Activated naive CD4-positive, alpha-beta T cell treated with anti-CD3 and anti-CD28 coated beads, Interleukin-2, amount 50 U/mL, for 72 hours (primary cell): ENCODE data around the gene PSMA8. TPM values are rescaled to one million over a fixed set of nuclear protein-coding genes. Genes with fewer than 3 reads are reported as not detected.
"Not testable (repeated sequence)": the region's sequence is repeated elsewhere in the genome, so short reads cannot be mapped to it uniquely, and the experiment has no call there.

ENCODE experiments used
- ATAC-seq, 2 donors: fragments of 150-1000 bp; cut with Tn5 transposase; 2 replicates each; pipeline ENCODE4 v1.10.0; 2021; ENCODE audit warnings: mild to moderate bottlenecking in 2 of 2, moderate library complexity in 2 of 2
- DNase-seq, 2 donors: peaks; one replicate each; pipeline ENCODE4 v3.0.0; 2021 to 2022; ENCODE audit warnings: low spot score in 2 of 2
- H3K27ac Mint-ChIP-seq, 2 donors: one replicate each; pipeline ENCODE4 v1.8.0; 2022; ENCODE audit warnings: mild to moderate bottlenecking in 2 of 2, mixed read lengths in 2 of 2
- H3K36me3 Mint-ChIP-seq, 2 donors: one replicate each; pipeline ENCODE4 v1.8.0; 2022; ENCODE audit warnings: mixed read lengths in 2 of 2
- H3K9me3 Mint-ChIP-seq, 2 donors: one replicate each; pipeline ENCODE4 v1.8.0; 2022; ENCODE audit warnings: mixed read lengths in 2 of 2
- total RNA-seq, 2 donors: library from RNA; stranded (reverse); gene quantifications; one replicate each; pipeline ENCODE4 v1.2.3, GENCODE V29; 2022

The PSMA8 gene
- total RNA-seq, 2 donors from 2014 or later, result 0.45 to 0.73 TPM

DNA sequence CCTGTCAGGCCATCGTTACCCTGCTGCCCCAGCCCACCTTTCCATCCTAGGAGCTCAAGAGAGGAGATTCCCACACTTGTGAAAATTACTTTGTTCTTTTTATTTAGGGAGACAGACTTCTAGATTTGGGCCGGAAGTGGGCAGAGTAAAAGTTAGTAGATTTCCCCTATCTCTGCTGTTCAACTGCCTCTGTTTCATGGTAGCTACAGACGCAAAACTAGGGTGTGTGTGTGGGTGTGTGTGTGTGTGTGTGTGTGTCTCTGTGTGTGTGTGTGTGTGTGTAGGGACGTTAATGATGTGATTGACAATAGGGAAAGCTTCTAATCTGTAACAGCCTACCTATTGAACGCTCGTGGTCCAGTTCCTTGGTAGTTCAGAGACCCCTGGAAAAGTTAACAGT is 438 bp downstream of the PSMA8 start:
- no peak for DNase-seq
- H3K27ac Mint-ChIP-seq, result peak overlapping the region; percentile 33 to 85
- peak in 1 of 2 donors; percentile 32 for ATAC-seq
- H3K9me3 Mint-ChIP-seq, result no peaks in the 10 kb centered on the region
- no peaks in the 10 kb centered on the region for H3K36me3 Mint-ChIP-seq

DNA sequence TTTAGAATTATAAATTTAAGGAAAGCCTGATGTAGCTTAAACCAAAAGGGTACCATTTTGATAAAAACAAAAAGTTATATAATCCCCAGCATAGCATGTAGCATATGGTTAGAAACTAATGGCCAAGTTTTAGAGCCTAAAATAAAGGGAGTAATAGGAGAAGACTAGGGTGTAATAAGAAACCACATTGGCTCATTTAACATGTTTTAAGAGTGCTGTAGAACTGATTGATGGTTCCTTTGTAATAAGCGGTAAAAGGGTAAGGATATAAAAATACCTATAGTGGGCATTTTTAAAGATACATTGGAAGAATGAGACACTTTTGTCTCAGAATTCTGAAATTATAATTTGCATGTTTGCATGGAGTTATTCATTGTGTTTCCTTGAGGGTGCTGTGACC is 1.9 kb downstream of the PSMA8 start:
- H3K27ac Mint-ChIP-seq, result no peak overlapping the region
- no peak for DNase-seq
- no peak for ATAC-seq
- H3K36me3 Mint-ChIP-seq, result no peaks in the 10 kb centered on the region
- H3K9me3 Mint-ChIP-seq, result no peaks in the 10 kb centered on the region

DNA sequence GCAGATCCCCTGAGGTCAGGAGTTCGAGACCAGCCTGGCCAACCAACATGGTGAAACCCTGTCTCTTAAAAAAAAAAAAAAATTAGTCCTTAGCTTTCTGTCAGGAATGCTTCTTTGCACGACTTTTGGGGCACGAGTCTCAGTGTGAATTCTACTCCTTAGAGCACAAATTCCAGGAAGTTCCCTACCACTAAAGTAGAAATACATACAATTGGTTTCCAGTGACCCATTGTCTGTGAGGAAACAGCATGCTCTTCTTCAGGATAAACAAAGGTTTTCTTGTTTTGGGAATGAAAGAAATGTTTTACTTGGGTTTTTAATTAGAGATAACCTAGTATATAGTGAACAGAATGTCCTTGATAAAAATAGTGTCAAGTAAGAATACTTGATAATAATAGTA is 23.7 kb downstream of the PSMA8 start:
- DNase-seq, result no peak
- no peak overlapping the region for H3K27ac Mint-ChIP-seq
- no peaks in the 10 kb centered on the region for H3K36me3 Mint-ChIP-seq
- no peaks in the 10 kb centered on the region for H3K9me3 Mint-ChIP-seq
- ATAC-seq, result no peak

DNA sequence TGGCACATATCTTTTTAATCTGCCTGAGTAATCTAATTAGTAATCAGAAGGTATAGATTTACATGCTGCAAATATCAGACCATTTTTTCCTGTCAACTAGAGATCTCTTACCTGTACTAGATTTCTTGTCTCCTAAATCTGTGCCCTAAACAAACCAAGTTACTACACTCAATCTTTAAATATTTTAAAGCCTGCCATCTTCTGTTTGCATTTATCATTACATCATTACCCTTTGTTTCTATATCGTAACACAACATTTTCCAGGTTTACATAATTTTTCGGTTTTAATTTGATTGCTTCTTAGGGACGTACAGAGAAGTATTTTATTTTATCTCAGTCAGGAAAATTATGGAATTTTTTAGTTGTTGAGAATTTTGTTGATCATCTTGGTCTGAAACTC is 25.7 kb downstream of the PSMA8 start:
- no peaks in the 10 kb centered on the region for H3K9me3 Mint-ChIP-seq
- ATAC-seq (no peak), DNase-seq (no peak)
- H3K36me3 Mint-ChIP-seq, result no peaks in the 10 kb centered on the region
- no peak overlapping the region for H3K27ac Mint-ChIP-seq

DNA sequence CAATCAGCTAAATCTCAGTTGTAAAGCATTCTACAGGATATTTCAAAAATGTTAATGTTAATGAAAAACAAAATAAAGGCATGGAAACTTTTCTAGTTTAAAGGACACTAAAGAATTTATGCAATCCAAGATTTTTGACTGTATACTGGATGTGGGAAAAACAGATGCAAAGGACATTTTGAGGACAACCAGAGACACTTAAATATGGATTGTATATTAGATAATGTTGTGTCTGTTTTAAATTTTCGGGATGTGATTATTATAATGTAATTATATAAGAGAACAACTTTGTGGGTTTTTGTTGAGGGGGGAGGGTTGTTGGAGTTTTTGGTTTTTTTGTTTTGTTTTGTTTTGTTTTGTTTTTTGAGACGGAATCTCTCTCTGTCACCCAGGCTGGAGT is 30.9 kb downstream of the PSMA8 start:
- Mint-ChIP-seq H3K9me3 (no peaks in the 10 kb centered on the region), H3K36me3 (no peaks in the 10 kb centered on the region), H3K27ac (no peak overlapping the region)
- ATAC-seq, result no peak
- DNase-seq, result no peak

DNA sequence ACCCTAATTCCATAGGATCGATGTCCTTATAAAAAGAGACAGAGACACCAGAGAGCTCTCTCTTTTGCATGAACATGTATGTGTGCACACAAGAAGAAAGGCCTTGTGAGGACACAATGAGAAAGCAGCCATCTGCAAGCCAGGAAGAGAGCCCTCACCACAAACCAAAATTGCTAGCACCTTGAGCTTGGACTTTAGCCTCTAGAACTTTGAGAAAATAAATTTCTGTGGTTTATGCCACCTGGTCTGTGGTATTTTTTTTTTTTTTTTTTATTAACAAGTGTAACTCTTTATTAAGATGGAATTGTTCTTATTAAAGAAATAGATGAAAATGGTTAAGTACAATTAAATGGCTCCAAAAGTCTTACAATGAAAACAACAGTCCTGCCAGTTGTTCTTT is 33.9 kb downstream of the PSMA8 start:
- not testable (repeated sequence) for H3K27ac Mint-ChIP-seq, DNase-seq, ATAC-seq, H3K9me3 Mint-ChIP-seq, H3K36me3 Mint-ChIP-seq

DNA sequence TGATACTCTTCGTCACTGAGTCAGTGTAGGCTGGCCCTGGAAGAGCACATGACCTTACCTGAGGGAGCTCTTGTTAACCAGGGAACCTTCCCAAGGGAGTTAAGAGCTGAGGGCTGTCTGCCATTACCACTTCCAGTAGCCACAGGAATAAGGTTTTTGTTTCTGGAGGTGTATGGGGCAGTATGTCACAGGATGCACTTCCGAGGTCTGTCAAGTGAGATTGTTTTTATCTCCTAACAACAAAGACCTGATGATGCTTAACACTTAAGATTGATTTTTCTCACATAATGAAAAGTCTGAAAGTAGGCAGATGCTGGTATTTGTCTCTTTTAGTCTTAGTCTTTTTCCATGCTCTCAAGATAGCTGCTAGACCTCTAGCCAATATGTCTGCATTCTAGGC is 41.8 kb downstream of the PSMA8 start:
- Mint-ChIP-seq H3K36me3 (no peaks in the 10 kb centered on the region), H3K27ac (peak overlapping the region in 1 of 2 donors; percentile 39), H3K9me3 (no peaks in the 10 kb centered on the region)
- ATAC-seq (peak in 1 of 2 donors; percentile 29), DNase-seq (no peak)

DNA sequence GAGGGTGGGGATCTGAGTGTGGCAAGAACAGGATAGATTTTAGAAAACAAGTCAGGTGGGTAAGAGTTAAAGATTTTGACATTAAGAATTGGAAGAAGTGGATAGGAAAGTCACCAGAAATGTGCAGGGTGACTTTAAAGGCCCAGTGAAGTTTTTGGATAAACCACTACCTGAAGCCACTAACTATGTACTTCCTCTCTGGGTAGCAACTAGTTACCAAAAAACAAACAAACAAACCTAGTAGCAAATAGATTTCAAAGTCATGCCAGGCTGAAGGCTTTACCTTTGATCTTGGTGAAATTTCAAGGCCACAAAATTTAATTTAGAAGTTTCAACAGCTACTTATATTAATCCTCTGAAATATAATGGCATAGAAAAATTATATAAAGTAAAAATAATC is 42.5 kb downstream of the PSMA8 start:
- no peak for ATAC-seq

DNA sequence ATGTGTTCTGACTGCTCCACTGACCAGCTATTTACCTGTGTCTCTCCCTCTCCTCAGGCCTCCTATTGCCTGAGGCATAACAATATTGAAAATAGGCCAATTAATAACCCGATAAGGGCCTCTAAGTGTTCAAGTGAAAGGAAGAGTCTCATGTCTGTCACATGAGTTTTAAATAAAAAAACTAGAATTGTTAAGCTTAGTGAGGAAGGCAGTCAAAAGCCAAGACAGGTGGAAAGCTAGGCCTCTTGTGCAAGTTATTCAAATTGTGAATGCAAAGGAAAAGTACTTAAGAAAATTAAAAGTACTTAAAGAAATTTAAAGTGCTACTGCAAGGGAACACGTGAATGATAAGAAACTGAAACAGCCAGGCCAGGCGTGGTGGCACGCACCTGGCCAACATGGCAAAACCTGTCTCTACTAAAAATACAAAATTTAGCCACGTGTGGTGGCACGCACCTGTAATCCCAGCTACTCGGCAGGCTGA is 47.7 kb downstream of the PSMA8 start:
- DNase-seq (no peak), ATAC-seq (no peak)
- Mint-ChIP-seq H3K27ac (no peak overlapping the region), H3K36me3 (no peaks in the 10 kb centered on the region), H3K9me3 (no peaks in the 10 kb centered on the region)

More for the DNA sequence above, 42.5 kb downstream of the PSMA8 start:
- H3K36me3 Mint-ChIP-seq, result no peaks in the 10 kb centered on the region
- H3K27ac Mint-ChIP-seq, result no peak overlapping the region
- H3K9me3 Mint-ChIP-seq, result no peaks in the 10 kb centered on the region
- no peak for DNase-seq

DNA sequence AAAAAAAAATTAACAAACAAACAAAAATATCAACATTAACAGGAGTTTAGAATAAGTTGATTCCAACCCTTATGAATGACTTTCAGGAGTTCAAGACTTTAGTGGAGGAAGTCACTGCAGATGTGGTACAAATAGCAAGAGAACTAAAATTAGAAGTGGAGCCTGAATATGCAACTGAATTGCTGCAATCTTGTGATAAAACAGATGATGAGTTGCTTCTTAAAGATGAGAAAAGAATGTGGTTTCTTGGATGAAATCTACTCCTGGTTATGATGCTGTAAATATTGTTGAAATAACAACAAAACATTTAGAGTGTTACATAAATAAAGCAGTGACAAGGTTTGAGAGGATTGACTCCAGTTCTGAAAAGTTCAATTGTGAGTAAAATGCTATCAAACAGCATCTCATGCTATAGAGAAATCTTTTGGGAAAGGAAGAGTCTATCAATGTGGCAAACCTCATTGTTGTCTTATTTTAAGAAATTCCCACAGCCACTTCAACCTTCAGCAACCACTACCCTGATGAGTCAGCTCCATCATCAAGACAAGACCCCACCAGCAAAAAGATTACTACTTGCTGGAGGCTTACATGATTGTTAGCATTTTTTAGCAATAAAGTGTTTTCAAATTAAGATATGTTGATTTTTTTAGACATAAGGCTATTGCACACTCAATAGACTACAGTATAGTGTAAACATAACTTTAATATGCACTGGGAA is 49.9 kb downstream of the PSMA8 start:
- no peak for DNase-seq
- Mint-ChIP-seq H3K9me3 (no peaks in the 10 kb centered on the region), H3K27ac (no peak overlapping the region), H3K36me3 (no peaks in the 10 kb centered on the region)
- ATAC-seq, result no peak

DNA sequence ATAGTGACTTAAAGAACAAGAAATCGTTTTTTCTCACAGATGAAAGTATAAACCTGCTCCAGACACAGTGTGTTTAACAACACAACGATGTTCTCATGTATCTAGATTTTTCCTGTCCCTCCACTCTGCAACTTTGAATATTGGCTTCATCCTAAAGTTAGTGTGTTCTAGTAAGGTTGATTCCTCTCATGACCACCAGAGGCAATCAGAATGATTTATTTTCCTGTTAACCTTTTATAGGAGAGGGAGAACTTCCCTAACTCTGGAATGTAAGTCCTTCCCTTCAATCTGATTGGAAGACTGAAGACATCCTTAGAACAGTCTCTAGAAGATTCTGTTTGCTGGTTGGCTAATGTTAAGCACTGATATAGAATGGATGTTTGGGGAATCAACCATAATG is 51.6 kb downstream of the PSMA8 start:
- ATAC-seq (no peak), DNase-seq (no peak)
- no peaks in the 10 kb centered on the region for H3K9me3 Mint-ChIP-seq
- peaks cover 0 to 5% of the 10 kb centered on the region in 2 donors for H3K36me3 Mint-ChIP-seq
- H3K27ac Mint-ChIP-seq, result no peak overlapping the region

DNA sequence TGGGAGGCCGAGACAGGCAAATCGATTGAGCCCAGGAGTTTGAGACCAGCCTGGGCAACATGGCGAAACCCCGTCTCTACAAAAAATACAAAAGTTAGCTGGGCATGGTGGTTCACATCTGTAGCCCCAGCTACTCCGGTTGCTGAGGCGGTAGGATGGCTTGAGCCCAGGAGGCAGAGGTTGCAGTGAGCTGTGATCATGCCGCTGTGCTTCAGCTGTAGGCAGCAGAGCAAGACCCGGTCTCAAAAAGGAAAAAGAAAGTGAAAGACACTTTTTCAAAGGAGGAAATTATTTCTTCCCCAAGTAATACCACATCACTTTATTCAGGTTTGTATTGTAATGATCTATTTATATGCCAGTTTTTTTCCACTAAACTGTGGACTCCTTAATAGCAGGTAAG is 56.8 kb downstream of the PSMA8 start:
- ATAC-seq, result peak; percentile 64 to 88
- H3K36me3 Mint-ChIP-seq, result peaks cover 0 to 5% of the 10 kb centered on the region in 2 donors
- no peaks in the 10 kb centered on the region for H3K9me3 Mint-ChIP-seq
- peak overlapping the region; percentile 50 to 74 for H3K27ac Mint-ChIP-seq
- peak in 1 of 2 donors; percentile 15 for DNase-seq

DNA sequence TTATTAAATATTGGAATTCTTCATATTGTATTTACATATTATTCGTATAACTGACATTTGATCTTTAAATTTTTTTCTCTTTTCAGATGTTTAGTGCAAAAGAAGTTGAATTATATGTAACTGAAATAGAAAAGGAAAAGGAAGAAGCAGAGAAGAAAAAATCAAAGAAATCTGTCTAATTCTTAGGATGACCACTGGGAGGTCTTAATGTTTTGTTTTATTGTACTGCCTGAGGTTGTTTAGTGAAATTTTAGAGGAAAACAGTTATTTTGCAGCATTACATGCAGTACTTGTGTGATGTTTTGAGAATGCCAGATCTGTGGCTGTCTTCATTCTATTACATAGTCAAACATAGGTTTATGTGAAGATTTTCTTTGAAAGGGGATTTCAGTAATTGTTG is 58.6 kb downstream of the PSMA8 start:
- no peak overlapping the region for H3K27ac Mint-ChIP-seq
- ATAC-seq (no peak), DNase-seq (no peak)
- H3K9me3 Mint-ChIP-seq, result no peaks in the 10 kb centered on the region
- peaks cover 0 to 5% of the 10 kb centered on the region in 2 donors for H3K36me3 Mint-ChIP-seq

DNA sequence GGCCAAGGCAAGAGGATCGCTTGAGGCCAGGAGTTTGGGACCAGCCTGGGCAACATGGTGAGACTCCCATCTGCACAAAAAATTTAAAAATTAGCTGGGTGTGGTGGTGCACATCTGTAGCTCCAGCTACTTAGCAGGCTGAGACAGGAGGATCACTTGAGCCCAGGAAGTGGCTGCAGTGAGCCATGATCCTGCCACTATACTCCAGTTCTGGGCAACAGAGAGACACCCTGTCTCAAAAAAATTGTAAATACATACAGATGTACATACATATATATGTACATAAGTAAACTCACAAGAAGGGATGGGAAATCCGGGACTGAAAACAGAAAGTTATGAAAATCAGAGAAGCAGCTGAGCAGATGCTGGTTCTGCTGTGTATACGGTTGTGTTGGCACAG is 62.9 kb downstream of the PSMA8 start:
- ATAC-seq (no peak), DNase-seq (no peak)
- Mint-ChIP-seq H3K36me3 (no peaks in the 10 kb centered on the region), H3K9me3 (no peaks in the 10 kb centered on the region), H3K27ac (no peak overlapping the region)

DNA sequence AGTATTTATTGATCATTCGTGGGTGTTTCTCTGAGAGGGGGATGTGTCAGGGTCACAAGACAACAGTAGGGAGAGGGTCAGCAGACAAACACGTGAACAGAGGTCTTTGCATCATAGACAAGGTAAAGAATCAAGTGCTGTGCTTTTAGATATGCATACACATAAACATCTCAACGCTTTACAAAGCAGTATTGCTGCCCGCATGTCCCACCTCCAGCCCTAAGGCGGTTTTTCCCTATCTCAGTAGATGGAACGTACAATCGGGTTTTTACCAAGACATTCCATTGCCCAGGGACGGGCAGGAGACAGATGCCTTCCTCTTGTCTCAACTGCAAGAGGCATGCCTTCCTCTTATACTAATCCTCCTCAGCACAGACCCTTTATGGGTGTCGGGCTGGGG is 68.3 kb downstream of the PSMA8 start:
- not testable (repeated sequence) for ATAC-seq, H3K9me3 Mint-ChIP-seq, H3K27ac Mint-ChIP-seq, DNase-seq, H3K36me3 Mint-ChIP-seq

DNA sequence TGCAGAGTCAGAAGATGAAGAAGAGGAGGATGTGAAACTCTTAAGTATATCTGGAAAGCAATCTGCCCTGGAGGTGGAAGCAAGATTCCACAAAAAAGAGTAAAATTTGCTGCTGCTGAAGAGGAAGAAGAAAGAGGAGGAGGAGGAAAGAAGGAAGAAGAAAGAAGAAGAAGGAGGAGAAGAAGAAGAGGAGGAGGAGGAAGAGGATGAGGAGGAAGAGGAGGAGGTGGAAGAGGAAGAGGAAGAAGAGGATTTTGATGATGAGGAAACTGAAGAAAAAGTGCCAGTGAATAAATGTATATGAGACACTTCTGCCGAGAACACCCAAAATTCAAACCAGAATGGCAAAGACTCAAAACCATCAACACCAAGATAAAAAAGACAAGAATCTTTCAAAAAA is 71.6 kb downstream of the PSMA8 start:
- DNase-seq (no peak), ATAC-seq (no peak)
- Mint-ChIP-seq H3K27ac (peak overlapping the region in 1 of 2 donors; percentile 2), H3K9me3 (peaks cover 0 to 6% of the 10 kb centered on the region in 2 donors), H3K36me3 (no peaks in the 10 kb centered on the region)

DNA sequence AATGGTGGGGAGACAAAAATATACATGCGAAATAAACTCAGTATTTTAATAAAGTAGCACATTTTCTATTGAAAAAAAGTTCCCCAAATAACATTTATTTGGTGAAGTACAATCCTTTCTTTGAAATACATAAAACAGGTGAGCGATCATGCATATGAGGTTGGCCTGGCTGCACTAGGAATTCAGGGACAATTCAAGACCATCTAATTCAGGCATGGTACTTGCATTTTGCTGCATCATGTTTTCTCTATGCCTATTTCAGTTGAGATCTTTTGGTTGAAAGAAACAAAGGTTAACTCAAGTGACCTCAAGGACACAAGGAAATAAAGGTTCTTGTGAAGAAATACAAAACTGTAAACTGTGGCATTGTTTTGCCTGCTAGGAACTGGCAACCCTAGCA is 72.8 kb downstream of the PSMA8 start:
- H3K27ac Mint-ChIP-seq, result no peak overlapping the region
- H3K9me3 Mint-ChIP-seq, result peaks cover 0 to 6% of the 10 kb centered on the region in 2 donors
- no peaks in the 10 kb centered on the region for H3K36me3 Mint-ChIP-seq
- ATAC-seq (no peak), DNase-seq (no peak)

DNA sequence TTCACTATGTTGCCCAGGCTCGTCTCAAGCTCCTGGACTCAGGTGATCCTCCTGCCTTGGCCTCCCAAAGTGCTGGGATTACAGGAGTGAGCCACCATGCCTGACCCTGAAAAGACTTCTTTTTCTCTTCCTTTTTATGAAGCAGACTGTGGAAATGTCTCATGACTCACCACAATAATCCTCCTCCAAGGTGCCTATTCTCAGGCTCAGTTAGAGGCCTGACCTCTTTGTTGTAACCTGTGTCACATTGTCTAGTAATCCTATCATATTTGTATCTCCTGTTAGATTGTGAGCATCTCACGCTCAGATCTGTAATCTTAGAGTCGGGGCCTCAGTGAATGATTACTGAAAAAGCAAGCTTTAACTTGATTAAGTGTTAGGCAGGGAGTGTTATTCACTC is 74.3 kb downstream of the PSMA8 start:
- Mint-ChIP-seq H3K27ac (no peak overlapping the region), H3K36me3 (no peaks in the 10 kb centered on the region), H3K9me3 (peaks cover 0 to 6% of the 10 kb centered on the region in 2 donors)
- DNase-seq (no peak), ATAC-seq (no peak)
